Measurements from ENCODE around the gene AGAP5. TPM values are rescaled to one million over a fixed set of nuclear protein-coding genes. Genes with fewer than 3 reads are reported as not detected.

AGAP5 gene
- total and polyA plus RNA-seq, 9 of the 15 experiments (the other 6 are each of a cell fraction or from before 2014, with no cell fraction given), result 0.32 to 7.5 (median 5.3) TPM

- no peak for FAIRE-seq
- WGBS (ENCODE audit: insufficient coverage, low coverage, missing lambda C conversion rate), result 100% methylated on average over 2 of the region's 2 CpGs
- DNase-seq (ENCODE audit: extremely low read depth in 1 of 4, low spot score in 3 of 4), result no peak
- Histone ChIP-seq H3K36me3 (ENCODE audit: control insufficient read depth, insufficient read depth, low read length) (peaks cover 65% of the 10 kb centered on the region), H3K9ac (ENCODE audit: insufficient read depth in 1 of 2, low read depth in 2 of 2, low read length in 2 of 2) (no peak overlapping the region), H3K9me1 (ENCODE audit: control insufficient read depth, insufficient read depth, low read length) (no peaks in the 10 kb centered on the region), H3K27me3 (ENCODE audit: control insufficient read depth in 2 of 2, insufficient read depth in 2 of 2, low read length in 2 of 2) (no peaks in the 10 kb centered on the region), H4K20me1 (replicated peaks; ENCODE audit: control insufficient read depth, insufficient read depth, low read length) (peaks cover 14% of the 10 kb centered on the region), H3K4me3 (no peak overlapping the region), H3K4me2 (ENCODE audit: insufficient read depth, low read length) (no peak overlapping the region), H3K27ac (ENCODE audit: extremely low read depth, low read depth, low read length) (no peak overlapping the region), H3K79me2 (ENCODE audit: control insufficient read depth, insufficient read depth, low read length) (peaks cover 73% of the 10 kb centered on the region), H2AFZ (ENCODE audit: low read depth, low read length) (no peak overlapping the region), H3K4me1 (replicated peaks in 1 of 2; ENCODE audit: control insufficient read depth in 2 of 2, insufficient read depth in 2 of 2, low read length in 2 of 2) (peaks cover 5 to 24% of the 10 kb centered on the region in 2 experiments; a peak in 3 of 5 replicates), H3K9me3 (replicated peaks; ENCODE audit: control insufficient read depth, insufficient read depth, low read depth, low read length) (no peaks in the 10 kb centered on the region)
- in situ Hi-C loops (cut with MboI) (no loop called here), intact Hi-C loops (cut with micrococcal nuclease) (no loop called here)
- no peak for TF ChIP-seq NRF1 (conservative IDR thresholded peaks at IDR 0.05 in 1 of 2, IDR thresholded peaks at IDR 0.05 in 1 of 2)
- no peak for TF ChIP-seq NR2C1 (IDR thresholded peaks at IDR 0.05)
- no peak for TF ChIP-seq NR2C1 (tag; IDR thresholded peaks at IDR 0.05)
- no peak for TF ChIP-seq NR3C1 (CRISPR knock-in tag; IDR thresholded peaks at IDR 0.05)
- no peak for TF ChIP-seq CREB3 (tag; conservative IDR thresholded peaks at IDR 0.05; ENCODE audit: low read depth)
- TF ChIP-seq SMAD3 (CRISPR knock-in tag; conservative IDR thresholded peaks at IDR 0.05), result no peak
- no peak for TF ChIP-seq MAX (CRISPR knock-in tag; IDR thresholded peaks at IDR 0.05)
- TF ChIP-seq POLR2B (IDR thresholded peaks at IDR 0.05; ENCODE audit: low read depth, partially characterized antibody), result no peak
- TF ChIP-seq SAFB (IDR thresholded peaks at IDR 0.05; ENCODE audit: borderline replicate concordance, low read depth, low read length), result no peak
- TF ChIP-seq MEF2A (IDR thresholded peaks at IDR 0.05; ENCODE audit: control insufficient read depth, low read depth, low read length), result no peak
- ATAC-seq, result no peak
- ChIA-PET POLR2A (interaction anchor here (0.7 to 2.1 kb wide), 7 partner anchors 9 to 63 kb away, joined by 3 to 11 read pairs (median 3); partner anchors contain the start of gene CHCHD1), CTCF (ENCODE audit: low intra/inter-chr PET ratio) (no interaction called here)
- BruUV-seq (replicated peaks), result TSS peak; percentile 17
These were observed 48.8 kb upstream of the AGAP5 start for GRCh38 chr10:73746721-73747120.
